ENCODE measurements around the gene NUDT10.

NUDT10 gene

GRCh38 chrX:51332188-51332942 lies at the start of gene NUDT10 (continued):
- TF ChIP-seq ZNF175 (tag by site-specific recombination; IDR thresholded peaks at IDR 0.05) (no peak), ZNF664 (tag by site-specific recombination; IDR thresholded peaks at IDR 0.05) (no peak), ZNF404 (tag by site-specific recombination; IDR thresholded peaks at IDR 0.05) (no peak), HOXD13 (CRISPR knock-in tag; IDR thresholded peaks at IDR 0.05; ENCODE audit: borderline replicate concordance) (no peak), SCRT2 (tag by site-specific recombination; IDR thresholded peaks at IDR 0.05) (no peak), EGR2 (tag by site-specific recombination; IDR thresholded peaks at IDR 0.05; ENCODE audit: low read depth) (peak; percentile 22), ZSCAN18 (tag by site-specific recombination; IDR thresholded peaks at IDR 0.05) (no peak), ZFHX2 (tag by site-specific recombination; conservative IDR thresholded peaks at IDR 0.05) (peak; percentile 21; the same call in 1 of the 2 replicates), PRDM10 (tag by site-specific recombination; IDR thresholded peaks at IDR 0.05) (no peak), PRDM6 (tag by site-specific recombination; IDR thresholded peaks at IDR 0.05) (no peak), ZNF658 (tag by site-specific recombination; IDR thresholded peaks at IDR 0.05) (no peak), ZNF629 (tag by site-specific recombination; IDR thresholded peaks at IDR 0.05) (no peak), KLF9 (tag by site-specific recombination; IDR thresholded peaks at IDR 0.05; ENCODE audit: low read depth) (peak; percentile 45; the same call in 1 of the 2 replicates), PBX3 (CRISPR knock-in tag; IDR thresholded peaks at IDR 0.05) (no peak), ZNF391 (tag by site-specific recombination; IDR thresholded peaks at IDR 0.05; ENCODE audit: borderline replicate concordance, low read depth) (no peak), BCL6B (tag by site-specific recombination; IDR thresholded peaks at IDR 0.05) (no peak), ZNF324 (tag by site-specific recombination; IDR thresholded peaks at IDR 0.05) (no peak), ZIC2 (tag by site-specific recombination; IDR thresholded peaks at IDR 0.05) (0 out of 2 replicates have a peak, but pooled peaks have one; percentile 15), ZNF311 (tag by site-specific recombination; IDR thresholded peaks at IDR 0.05; ENCODE audit: borderline replicate concordance) (no peak), ZBTB26 (tag by site-specific recombination; optimal IDR thresholded peaks at IDR 0.05) (peak; percentile 82), ZNF645 (tag by site-specific recombination; IDR thresholded peaks at IDR 0.05) (no peak), ZNF132 (tag by site-specific recombination; IDR thresholded peaks at IDR 0.05; ENCODE audit: borderline replicate concordance) (no peak), BCL11B (tag by site-specific recombination; IDR thresholded peaks at IDR 0.05; ENCODE audit: low read depth) (no peak), ZNF140 (tag by site-specific recombination; IDR thresholded peaks at IDR 0.05) (no peak), ZNF701 (tag by site-specific recombination; IDR thresholded peaks at IDR 0.05) (no peak), ZNF555 (tag by site-specific recombination; conservative IDR thresholded peaks at IDR 0.05) (no peak), ZBTB48 (tag by site-specific recombination; IDR thresholded peaks at IDR 0.05) (no peak), ZNF426 (tag by site-specific recombination; IDR thresholded peaks at IDR 0.05) (no peak)

Data from HEK293 (cell line).